IMR-90 (cell line): ENCODE measurements around the gene RPA3. TPM values are rescaled to one million over a fixed set of nuclear protein-coding genes. Genes with fewer than 3 reads are reported as not detected.

Experiments
- ATAC-seq: fragments of 200-7000 bp; cut with Tn5 transposase; 2 replicates; pipeline ENCODE4 v1.9.1; 2020; ENCODE audit warnings: low read depth, mild to moderate bottlenecking, moderate library complexity
- BruUV-seq: library from RNA; stranded (reverse); fragments of 400-500 nt; replicated peaks from 2 replicates; lab custom pipeline; 2021; lab: Mats Ljungman, UMichigan
- CTCF ChIA-PET: fragments of 300-600 bp; formaldehyde crosslinking; extraction: SDS; loops from one replicate; lab custom pipeline; 2021; ENCODE audit warnings: antibody characterized with exemption; lab: Yijun Ruan, JAX
- POLR2A ChIA-PET: fragments of 300-600 bp; sonication (Branson Sonifier 250); formaldehyde crosslinking; loops from one replicate; lab custom pipeline; 2022; ENCODE audit warnings: antibody characterized with exemption; ENCODE audit not compliant: unreplicated experiment; lab: Charles Lee
- DNase-seq: peaks from one replicate; pipeline ENCODE4 v3.0.0; 2013
- H2AFZ ChIP-seq: replicated peaks from 2 replicates; pipeline ENCODE3; 2013; ENCODE audit warnings: low read length, mild to moderate bottlenecking; ENCODE audit not compliant: poor library complexity
- H2AK5ac ChIP-seq: 2 replicates; pipeline ENCODE4 v1.6.1; 2013; ENCODE audit warnings: low read depth, low read length, inconsistent platforms
- H2AK9ac ChIP-seq: replicated peaks from 2 replicates; pipeline ENCODE3; 2013; ENCODE audit warnings: mild to moderate bottlenecking, low read depth, low read length, moderate library complexity; ENCODE audit not compliant: poor library complexity
- H2BK120ac ChIP-seq: 2 replicates; pipeline ENCODE4 v1.6.1; 2013; ENCODE audit warnings: low read depth, low read length, inconsistent platforms
- H2BK15ac ChIP-seq: 3 replicates; pipeline ENCODE4 v1.6.1; 2013; ENCODE audit warnings: low read depth, low read length, inconsistent platforms
- H2BK20ac ChIP-seq: 2 replicates; pipeline ENCODE4 v1.6.1; 2013; ENCODE audit warnings: low read depth, mild to moderate bottlenecking, inconsistent platforms, low read length, moderate library complexity
- H2BK5ac ChIP-seq: 2 replicates; pipeline ENCODE4 v1.6.1; 2013; ENCODE audit warnings: mild to moderate bottlenecking, low read depth, low read length, inconsistent platforms; ENCODE audit not compliant: poor library complexity, severe bottlenecking
- H3K14ac ChIP-seq: replicated peaks from 2 replicates; pipeline ENCODE4 v1.6.1; 2013; ENCODE audit warnings: low read depth, low read length, inconsistent platforms
- H3K18ac ChIP-seq: 2 replicates; pipeline ENCODE4 v1.6.1; 2013; ENCODE audit warnings: low read depth, low read length, control low read depth
- H3K23ac ChIP-seq: 2 replicates; pipeline ENCODE4 v1.6.1; 2013; ENCODE audit warnings: low read depth, low read length, inconsistent platforms
- H3K27ac ChIP-seq: 2 replicates; pipeline ENCODE4 v1.5.1; 2013; ENCODE audit warnings: mild to moderate bottlenecking, control low read depth, low read length; ENCODE audit not compliant: insufficient read depth
- H3K27me3 ChIP-seq: 2 replicates; pipeline ENCODE4 v1.6.1; 2013; ENCODE audit warnings: low read length; ENCODE audit not compliant: control insufficient read depth, insufficient read depth
- H3K36me3 ChIP-seq: 2 replicates; pipeline ENCODE4 v1.6.1; 2013; ENCODE audit warnings: low read length, mixed read lengths; ENCODE audit not compliant: control insufficient read depth, insufficient read depth
- H3K4ac ChIP-seq: 2 replicates; pipeline ENCODE4 v1.6.1; 2013; ENCODE audit warnings: low read depth, low read length, inconsistent platforms
- H3K4me1 ChIP-seq: 2 replicates; pipeline ENCODE4 v1.6.1; 2013; ENCODE audit warnings: low read length, mixed read lengths; ENCODE audit not compliant: control insufficient read depth, insufficient read depth
- H3K4me2 ChIP-seq: 2 replicates; pipeline ENCODE4 v1.6.1; 2013; ENCODE audit warnings: low read depth, mild to moderate bottlenecking, control low read depth, low read length, moderate library complexity
- H3K4me3 ChIP-seq: 2 replicates; pipeline ENCODE4 v1.5.1; 2013; ENCODE audit warnings: low read depth, mild to moderate bottlenecking, control low read depth, low read length, moderate library complexity; ENCODE audit not compliant: insufficient read depth
- H3K56ac ChIP-seq: 2 replicates; pipeline ENCODE4 v1.6.1; 2013; ENCODE audit warnings: low read length, inconsistent platforms; ENCODE audit not compliant: insufficient read depth; ENCODE audit errors: extremely low read depth
- H3K79me1 ChIP-seq, 2 experiments: 2 replicates each; pipeline ENCODE4 v1.6.1; 2013; ENCODE audit warnings: low read length in 2 of 2, inconsistent platforms in 1 of 2, low read depth in 1 of 2
- H3K9ac ChIP-seq: 2 replicates; pipeline ENCODE4 v1.6.1; 2013; ENCODE audit warnings: low read depth, low read length, control low read depth
- H3K9me1 ChIP-seq: 2 replicates; pipeline ENCODE4 v1.6.1; 2013; ENCODE audit warnings: low read length, inconsistent platforms; ENCODE audit not compliant: insufficient read depth
- H3K9me3 ChIP-seq: 2 replicates; pipeline ENCODE4 v1.6.1; 2013; ENCODE audit warnings: low read length; ENCODE audit not compliant: control insufficient read depth, insufficient read depth
- H4K20me1 ChIP-seq: 2 replicates; pipeline ENCODE4 v1.6.1; 2013; ENCODE audit warnings: low read length, inconsistent platforms; ENCODE audit not compliant: insufficient read depth
- H4K5ac ChIP-seq: 2 replicates; pipeline ENCODE4 v1.6.1; 2013; ENCODE audit warnings: mild to moderate bottlenecking, low read depth, low read length, control low read depth
- H4K8ac ChIP-seq, 2 experiments: 2 replicates each; pipeline ENCODE4 v1.6.1; 2013; ENCODE audit warnings: low read depth in 2 of 2, low read length in 2 of 2, control low read depth in 1 of 2, inconsistent platforms in 1 of 2
- H4K91ac ChIP-seq: 2 replicates; pipeline ENCODE4 v1.6.1; 2013; ENCODE audit warnings: low read depth, low read length, inconsistent platforms; ENCODE audit not compliant: insufficient read depth
- CHD1 ChIP-seq: IDR thresholded peaks from 2 replicates; pipeline ENCODE4 v1.6.1; 2012; ENCODE audit warnings: low read depth, low read length, improper control_type of control experiment
- CTCF ChIP-seq: conservative IDR thresholded peaks from 2 replicates; pipeline ENCODE4 v1.5.1; 2012; ENCODE audit warnings: mild to moderate bottlenecking, low read depth, low read length, improper control_type of control experiment
- FOS ChIP-seq: fragments of 150-350 bp; IDR thresholded peaks from 2 replicates; pipeline ENCODE4 v1.6.1; 2016; ENCODE audit warnings: low read depth, low read length
- NFE2L2 ChIP-seq: fragments of 150-350 bp; IDR thresholded peaks from 2 replicates; pipeline ENCODE4 v1.6.1; 2016; ENCODE audit warnings: low read depth, mild to moderate bottlenecking, low read length
- POLR2A ChIP-seq: IDR thresholded peaks from 2 replicates; pipeline ENCODE4 v1.6.1; 2012; ENCODE audit warnings: mild to moderate bottlenecking, low read depth, low read length
- RAD21 ChIP-seq: IDR thresholded peaks from 2 replicates; pipeline ENCODE4 v1.6.1; 2012; ENCODE audit warnings: low read length, improper control_type of control experiment
- RCOR1 ChIP-seq: IDR thresholded peaks from 2 replicates; pipeline ENCODE4 v1.6.1; 2012; ENCODE audit warnings: mild to moderate bottlenecking, low read length, improper control_type of control experiment; ENCODE audit not compliant: insufficient replicate concordance
- SMC3 ChIP-seq: fragments of 150-350 bp; IDR thresholded peaks from 2 replicates; pipeline ENCODE4 v1.6.1; 2016; ENCODE audit warnings: low read depth, mild to moderate bottlenecking, antibody characterized with exemption, low read length, moderate library complexity
- USF2 ChIP-seq: fragments of 150-350 bp; IDR thresholded peaks from 2 replicates; pipeline ENCODE4 v1.6.1; 2017; ENCODE audit warnings: mild to moderate bottlenecking, antibody characterized with exemption, low read length, low read depth
- dilution Hi-C: fragments of 300-500 bp; cut with HindIII; formaldehyde crosslinking; loops from one replicate; pipeline ENCODE4 v1.14.3; 2018; ENCODE audit warnings: low sequenced_read_pairs; ENCODE audit not compliant: unreplicated experiment
- in situ Hi-C: fragments of 300-500 bp; cut with MboI; formaldehyde crosslinking; loops from 3 replicates; pipeline ENCODE4 v1.14.3; 2019; ENCODE audit warnings: low sequenced_read_pairs, inconsistent platforms, mixed read lengths
- intact Hi-C: fragments of 100-400 bp; cut with micrococcal nuclease; formaldehyde crosslinking; loops from 2 replicates; pipeline ENCODE4 v1.10.0; 2022
- polyA plus RNA-seq, 3 experiments: library from polyadenylated mRNA; depleted of rRNA; stranded (reverse); fragments of >200 nt; gene quantifications; 2 replicates each; pipeline ENCODE4 v1.2.3, GENCODE V29; 2012; ENCODE audit warnings: low replicate concordance in 1 of 3
- total RNA-seq: library from RNA; depleted of rRNA; stranded (reverse); fragments of >200 nt; gene quantifications from 2 replicates; pipeline ENCODE4 v1.2.3, GENCODE V29; 2012
- TF ChIP-seq, protein P1 (sequence below): fragments of 150-350 bp; IDR thresholded peaks from 2 replicates; pipeline ENCODE4 v1.6.1; 2016; ENCODE audit warnings: low read depth, mild to moderate bottlenecking, low read length, moderate library complexity, borderline replicate concordance

The RPA3 gene
- total and polyA plus RNA-seq, 2 of the 4 experiments (the other 2 are of a cell fraction): 12.7 to 21.1 TPM

DNA sequence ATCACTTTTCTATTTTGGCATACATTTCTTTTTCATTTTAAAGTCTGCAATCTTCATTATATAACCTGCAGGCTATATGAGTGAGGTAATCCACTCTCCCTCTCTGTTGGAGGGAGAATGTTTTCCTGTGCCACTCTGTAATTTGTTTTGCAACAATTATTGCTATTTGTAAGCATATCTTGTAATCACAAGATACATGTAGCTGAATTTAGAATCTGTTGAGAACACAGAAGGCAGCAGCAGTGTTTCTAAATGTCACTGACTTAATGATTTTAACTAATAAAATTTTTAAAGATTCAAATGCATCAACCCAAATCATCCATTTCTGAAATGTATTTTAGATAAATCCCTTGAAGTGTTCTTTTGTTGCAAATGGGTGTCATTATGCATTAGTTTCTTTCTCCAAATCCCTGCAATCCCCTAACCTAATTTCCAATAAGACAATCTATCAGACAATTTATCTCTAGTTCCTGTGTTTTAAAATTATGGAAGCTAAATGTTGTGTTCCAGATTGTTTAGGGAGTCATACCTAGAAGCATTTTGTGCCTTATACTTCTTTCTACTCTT, 97.7 kb downstream of the RPA3 start:
- Histone ChIP-seq H3K4me2 (no peak overlapping the region), H2BK5ac (no peak overlapping the region), H3K18ac (no peak overlapping the region), H3K27me3 (no peaks in the 10 kb centered on the region), H2BK120ac (no peak overlapping the region), H4K20me1 (no peaks in the 10 kb centered on the region), H3K27ac (no peak overlapping the region), H2BK15ac (no peak overlapping the region), H4K91ac (no peak overlapping the region), H3K14ac (no peak overlapping the region), H3K9me3 (no peaks in the 10 kb centered on the region), H3K79me1 (no peaks in the 10 kb centered on the region), H2BK20ac (no peak overlapping the region), H3K56ac (no peak overlapping the region), H4K5ac (no peak overlapping the region), H2AFZ (no peak overlapping the region), H3K4me3 (no peak overlapping the region), H3K4me1 (no peaks in the 10 kb centered on the region), H3K4ac (no peak overlapping the region), H3K9ac (no peak overlapping the region), H3K36me3 (no peaks in the 10 kb centered on the region), H4K8ac (no peak overlapping the region), H2AK5ac (no peak overlapping the region), H3K23ac (no peak overlapping the region), H3K9me1 (no peaks in the 10 kb centered on the region), H2AK9ac (no peak overlapping the region)
- in situ Hi-C loops: no loop called here
- no peak for DNase-seq
- dilution Hi-C loops: no loop called here
- ATAC-seq: no peak
- ChIA-PET POLR2A (no interaction called here), CTCF (no interaction called here)
- intact Hi-C loops: no loop called here
- TF ChIP-seq NFE2L2 (no peak), RAD21 (no peak), SMC3 (no peak), CTCF (no peak), POLR2A (no peak), CHD1 (no peak), FOS (no peak), USF2 (no peak), RCOR1 (no peak)
- TF ChIP-seq, protein P1, sequence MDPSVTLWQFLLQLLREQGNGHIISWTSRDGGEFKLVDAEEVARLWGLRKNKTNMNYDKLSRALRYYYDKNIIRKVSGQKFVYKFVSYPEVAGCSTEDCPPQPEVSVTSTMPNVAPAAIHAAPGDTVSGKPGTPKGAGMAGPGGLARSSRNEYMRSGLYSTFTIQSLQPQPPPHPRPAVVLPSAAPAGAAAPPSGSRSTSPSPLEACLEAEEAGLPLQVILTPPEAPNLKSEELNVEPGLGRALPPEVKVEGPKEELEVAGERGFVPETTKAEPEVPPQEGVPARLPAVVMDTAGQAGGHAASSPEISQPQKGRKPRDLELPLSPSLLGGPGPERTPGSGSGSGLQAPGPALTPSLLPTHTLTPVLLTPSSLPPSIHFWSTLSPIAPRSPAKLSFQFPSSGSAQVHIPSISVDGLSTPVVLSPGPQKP: no peak
- no TSS peak for BruUV-seq
